Activated B cell treated with CpG ODN at 0.5 μM for 24 hours (primary cell): ENCODE data around the gene CPA4. TPM values are rescaled to one million over a fixed set of nuclear protein-coding genes. Genes with fewer than 3 reads are reported as not detected.

Experiments used
- ATAC-seq: fragments of 200-7000 bp; cut with Tn5 transposase; one replicate; pipeline ENCODE4 v1.10.0; 2021; ENCODE audit warnings: low read depth, mild to moderate bottlenecking, moderate library complexity
- CTCF ChIA-PET: fragments of 350-600 bp; sonication (Branson Sonifier 250); formaldehyde crosslinking; loops from one replicate; lab custom pipeline; 2021; ENCODE audit warnings: antibody characterized with exemption; lab: Charles Lee
- POLR2A ChIA-PET: fragments of 350-600 bp; sonication (Branson Sonifier 250); formaldehyde crosslinking; loops from one replicate; lab custom pipeline; 2021; ENCODE audit warnings: antibody characterized with exemption; lab: Charles Lee
- DNase-seq: peaks from one replicate; pipeline ENCODE4 v3.0.0; 2022
- H3K27ac Mint-ChIP-seq: one replicate; pipeline ENCODE4 v1.8.0; 2020; ENCODE audit warnings: mixed read lengths
- H3K27me3 Mint-ChIP-seq: one replicate; pipeline ENCODE4 v1.8.0; 2021; ENCODE audit warnings: mixed read lengths
- H3K36me3 Mint-ChIP-seq: one replicate; pipeline ENCODE4 v1.8.0; 2021; ENCODE audit warnings: low read depth, mixed read lengths
- H3K4me1 Mint-ChIP-seq: one replicate; pipeline ENCODE4 v1.8.0; 2021; ENCODE audit warnings: mixed read lengths
- H3K4me3 Mint-ChIP-seq: one replicate; pipeline ENCODE4 v1.8.0; 2020; ENCODE audit warnings: mild to moderate bottlenecking, mixed read lengths
- H3K9me3 Mint-ChIP-seq: one replicate; pipeline ENCODE4 v1.8.0; 2020; ENCODE audit warnings: mixed read lengths
- CTCF ChIP-seq: fragments of 200-600 bp; IDR thresholded peaks from one replicate; pipeline ENCODE4 v1.8.0; 2022; ENCODE audit warnings: antibody characterized with exemption, mild to moderate bottlenecking
- intact Hi-C: fragments of 100-400 bp; cut with micrococcal nuclease; formaldehyde crosslinking; loops from one replicate; pipeline ENCODE4 v1.15.1; 2024
- total RNA-seq: library from RNA; stranded (reverse); gene quantifications from 2 replicates; pipeline ENCODE4 v1.2.3, GENCODE V29; 2022

Gene CPA4
- total RNA-seq, 1 donor from 2014 or later, result not detected

GRCh38 chr7:130273081-130273932, 19.7 kb upstream of the CPA4 start:
- ChIA-PET POLR2A (interaction anchor here (0.6 kb wide), 1 partner anchor 146 kb away, joined by 6 read pairs; no protein-coding TSS in a partner anchor), CTCF (no interaction called here)
- no peak for ATAC-seq
- no peaks in the 10 kb centered on the region for H3K36me3 Mint-ChIP-seq
- H3K9me3 Mint-ChIP-seq, result no peaks in the 10 kb centered on the region
- no peak overlapping the region for H3K27ac Mint-ChIP-seq
- peaks cover 2% of the 10 kb centered on the region for H3K4me1 Mint-ChIP-seq
- DNase-seq, result no peak
- H3K27me3 Mint-ChIP-seq, result peaks cover 32% of the 10 kb centered on the region
- H3K4me3 Mint-ChIP-seq, result peak overlapping the region; percentile 4
- no peak for TF ChIP-seq CTCF
- intact Hi-C loops, result no loop called here

- no peak for TF ChIP-seq CTCF
- Mint-ChIP-seq H3K36me3 (no peaks in the 10 kb centered on the region), H3K27me3 (peaks cover 28% of the 10 kb centered on the region), H3K9me3 (no peaks in the 10 kb centered on the region), H3K4me1 (peaks cover 2% of the 10 kb centered on the region), H3K27ac (no peak overlapping the region), H3K4me3 (no peak overlapping the region)
- ATAC-seq, result no peak
- ChIA-PET CTCF (no interaction called here), POLR2A (no interaction called here)
- intact Hi-C loops, result no loop called here
- DNase-seq, result no peak
Measured at GRCh38 chr7:130273933-130274255, 19.1 kb upstream of the CPA4 start.

- TF ChIP-seq CTCF, result no peak
- Mint-ChIP-seq H3K9me3 (no peaks in the 10 kb centered on the region), H3K27me3 (peaks cover 27% of the 10 kb centered on the region), H3K36me3 (no peaks in the 10 kb centered on the region), H3K4me1 (peaks cover 2% of the 10 kb centered on the region), H3K4me3 (no peak overlapping the region), H3K27ac (no peak overlapping the region)
- ChIA-PET CTCF (no interaction called here), POLR2A (no interaction called here)
- no peak for DNase-seq
- no peak for ATAC-seq
- intact Hi-C loops, result no loop called here
Measured at GRCh38 chr7:130274296-130274695, 18.7 kb upstream of the CPA4 start.

- Mint-ChIP-seq H3K9me3 (no peaks in the 10 kb centered on the region), H3K27me3 (peaks cover 21% of the 10 kb centered on the region), H3K4me1 (peaks cover 2% of the 10 kb centered on the region), H3K36me3 (no peaks in the 10 kb centered on the region), H3K27ac (no peak overlapping the region), H3K4me3 (no peak overlapping the region)
- CTCF ChIA-PET, result no interaction called here
- ATAC-seq (no peak), DNase-seq (no peak)
- intact Hi-C loops, result no loop called here
- no peak for TF ChIP-seq CTCF
- POLR2A ChIA-PET, result no interaction called here
Measured at GRCh38 chr7:130274983-130275591, 17.9 kb upstream of the CPA4 start.

- no peaks in the 10 kb centered on the region for H3K36me3 Mint-ChIP-seq
- peaks cover 2% of the 10 kb centered on the region for H3K4me1 Mint-ChIP-seq
- H3K27ac Mint-ChIP-seq, result no peak overlapping the region
- DNase-seq (no peak), ATAC-seq (no peak)
- H3K9me3 Mint-ChIP-seq, result no peaks in the 10 kb centered on the region
- intact Hi-C loops, result no loop called here
- H3K4me3 Mint-ChIP-seq, result no peak overlapping the region
- peaks cover 21% of the 10 kb centered on the region for H3K27me3 Mint-ChIP-seq
- POLR2A ChIA-PET, result no interaction called here
- CTCF ChIA-PET, result no interaction called here
- no peak for TF ChIP-seq CTCF
Measured at GRCh38 chr7:130275826-130276297, 17.1 kb upstream of the CPA4 start.
